MCF 10A (cell line): ENCODE measurements around the gene PLA2G12A. TPM values are rescaled to one million over a fixed set of nuclear protein-coding genes. Genes with fewer than 3 reads are reported as not detected.
A peak's percentile ranks its signal among the peaks of the same experiment; 100 is the strongest.

Experiments used
- Bru-seq: library from RNA; stranded (reverse); fragments of 400-500 nt; gene quantifications from one replicate; lab custom pipeline; 2021; lab: Mats Ljungman, UMichigan
- BruChase-seq, 2 experiments: library from RNA; stranded (reverse); fragments of 400-500 nt; gene quantifications; one replicate each; lab custom pipeline; 2021; lab: Mats Ljungman, UMichigan
- BruUV-seq: library from RNA; stranded (reverse); fragments of 400-500 nt; replicated peaks from 2 replicates; lab custom pipeline; 2021; lab: Mats Ljungman, UMichigan
- CTCF ChIA-PET: fragments of 300-600 bp; sonication (Branson Sonifier 250); formaldehyde crosslinking; extraction: SDS; loops from one replicate; lab custom pipeline; 2021; ENCODE audit warnings: antibody characterized with exemption, inconsistent platforms; lab: Yijun Ruan, JAX
- POLR2A ChIA-PET: fragments of 300-600, 350-650 bp; sonication (Branson Sonifier 250); formaldehyde crosslinking; extraction: SDS; loops from one replicate; lab custom pipeline; 2020; ENCODE audit warnings: antibody characterized with exemption, inconsistent platforms; lab: Yijun Ruan, JAX
- DNase-seq: peaks from one replicate; pipeline ENCODE4 v3.0.0-alpha.2; 2018; ENCODE audit not compliant: unreplicated experiment
- H3K27ac Mint-ChIP-seq: one replicate; pipeline ENCODE4 v1.8.0; 2022; ENCODE audit warnings: mild to moderate bottlenecking, low read depth, mixed read lengths; ENCODE audit not compliant: unreplicated experiment
- H3K27me3 Mint-ChIP-seq: one replicate; pipeline ENCODE4 v1.8.0; 2022; ENCODE audit warnings: mixed read lengths; ENCODE audit not compliant: insufficient read depth, unreplicated experiment
- H3K36me3 Mint-ChIP-seq: one replicate; pipeline ENCODE4 v1.8.0; 2022; ENCODE audit warnings: mild to moderate bottlenecking, moderate library complexity, mixed read lengths; ENCODE audit not compliant: insufficient read depth, unreplicated experiment
- H3K4me1 Mint-ChIP-seq: one replicate; pipeline ENCODE4 v1.8.0; 2022; ENCODE audit warnings: mixed read lengths; ENCODE audit not compliant: insufficient read depth, unreplicated experiment
- H3K4me3 Mint-ChIP-seq: one replicate; pipeline ENCODE4 v1.8.0; 2022; ENCODE audit warnings: mild to moderate bottlenecking, moderate library complexity, mixed read lengths; ENCODE audit not compliant: unreplicated experiment
- H3K9me3 Mint-ChIP-seq: one replicate; pipeline ENCODE4 v1.8.0; 2022; ENCODE audit warnings: mixed read lengths; ENCODE audit not compliant: unreplicated experiment
- intact Hi-C: fragments of 100-400 bp; cut with micrococcal nuclease; formaldehyde crosslinking; loops from 2 replicates; pipeline ENCODE4 v1.14.1; 2022
- long read RNA-seq: library from polyadenylated mRNA; stranded (forward); transcript quantifications from one replicate; pipeline ENCODE4 v2.0.0, GENCODE V29; 2022
- total RNA-seq: library from RNA; stranded (reverse); gene quantifications from 2 replicates; pipeline ENCODE4 v1.2.3, GENCODE V29; 2022
- TF ChIP-seq, protein P1 (sequence below): fragments of 200-600 bp; IDR thresholded peaks from one replicate; pipeline ENCODE4 v1.8.0; 2022; ENCODE audit warnings: antibody characterized with exemption, mild to moderate bottlenecking; ENCODE audit not compliant: unreplicated experiment

Gene PLA2G12A
- total RNA-seq (52.4 and 58.0 TPM in 2 replicates), Bru-seq, nascent RNA (percentile 91 among the genes with signal in this experiment), BruChase-seq, experiment 1, labeled RNA remaining after a 6-hour chase (percentile 98 among the genes with signal in this experiment), BruChase-seq, experiment 2, labeled RNA remaining after a 2-hour chase (percentile 96 among the genes with signal in this experiment)
- long read RNA-seq, full-length matches to known transcripts, result 106 of 112 reads
- long read RNA-seq, partial matches to known transcripts, result 0 of 112 reads
- long read RNA-seq, other reads (novel, unspliced or antisense), result 6 of 112 reads

DNA sequence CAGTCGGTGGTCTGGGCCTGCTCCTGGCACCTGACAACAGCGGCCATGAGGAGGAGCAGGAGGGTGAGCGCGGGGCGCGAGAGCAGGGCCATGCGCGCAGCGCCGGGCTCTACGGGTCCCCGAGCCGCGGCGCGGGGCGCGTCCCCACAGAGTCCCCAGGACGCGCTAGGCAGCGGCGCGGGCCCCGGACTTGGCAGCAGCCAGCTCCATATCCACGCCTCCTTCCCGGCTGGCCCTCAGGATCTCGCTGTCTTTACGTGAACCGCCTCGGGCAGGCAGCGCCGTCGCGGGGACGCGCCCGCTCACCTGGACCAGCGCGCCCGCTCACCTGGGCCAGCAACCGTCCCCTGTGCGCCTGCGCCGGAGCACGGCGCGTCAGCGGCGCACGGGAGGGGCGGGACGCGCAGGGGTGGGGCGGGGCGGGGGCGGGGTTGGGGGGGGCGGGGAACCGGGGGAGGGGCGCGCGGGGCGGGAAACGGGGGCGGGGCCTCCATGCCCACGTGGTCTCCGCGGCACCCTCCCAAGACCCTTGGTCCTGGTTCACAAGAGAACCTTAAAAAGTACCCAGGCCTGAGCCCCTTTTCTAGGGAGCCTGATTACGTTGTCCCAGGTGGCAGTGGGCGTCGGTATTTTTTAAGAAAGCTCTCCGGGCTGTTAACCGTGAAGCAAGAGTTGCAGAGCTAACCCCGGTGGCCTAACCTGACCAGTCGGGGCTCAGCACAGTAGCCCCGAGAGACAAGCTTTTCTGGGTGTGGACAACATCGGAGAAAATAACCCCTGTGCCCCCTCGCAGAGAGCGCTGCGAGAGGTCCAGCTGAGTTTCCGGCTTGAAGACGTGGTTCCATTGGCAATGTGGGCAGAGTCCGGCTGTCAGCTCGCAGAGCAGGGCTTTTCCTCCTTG, at the start of gene PLA2G12A:
PLA2G12A (minus strand) TSS at position 353 of the 901 bp plus-strand sequence; CDS start at position 92, 261 bp downstream.
- peak within 1 kb of the TSS; percentile 52 for H3K27ac Mint-ChIP-seq
- H3K36me3 Mint-ChIP-seq, result no peaks in the 10 kb centered on the region
- DNase-seq, result peak; percentile 90
- H3K4me1 Mint-ChIP-seq, result peaks cover 18% of the 10 kb centered on the region
- BruUV-seq, result no TSS peak
- POLR2A ChIA-PET, result interaction anchor here (0.7 to 3.4 kb wide), 16 partner anchors 13 to 369 kb away, joined by 3 to 39 read pairs (median 4); partner anchors contain the start of genes CASP6, CFI, GAR1 and MCUB
- no peaks in the 10 kb centered on the region for H3K9me3 Mint-ChIP-seq
- H3K27me3 Mint-ChIP-seq, result no peaks in the 10 kb centered on the region
- CTCF ChIA-PET, result interaction anchor here (0.5 to 1.9 kb wide), 7 partner anchors 26 to 229 kb away, joined by 3 to 11 read pairs (median 3); partner anchors contain the start of gene CASP6
- TF ChIP-seq, protein P1, sequence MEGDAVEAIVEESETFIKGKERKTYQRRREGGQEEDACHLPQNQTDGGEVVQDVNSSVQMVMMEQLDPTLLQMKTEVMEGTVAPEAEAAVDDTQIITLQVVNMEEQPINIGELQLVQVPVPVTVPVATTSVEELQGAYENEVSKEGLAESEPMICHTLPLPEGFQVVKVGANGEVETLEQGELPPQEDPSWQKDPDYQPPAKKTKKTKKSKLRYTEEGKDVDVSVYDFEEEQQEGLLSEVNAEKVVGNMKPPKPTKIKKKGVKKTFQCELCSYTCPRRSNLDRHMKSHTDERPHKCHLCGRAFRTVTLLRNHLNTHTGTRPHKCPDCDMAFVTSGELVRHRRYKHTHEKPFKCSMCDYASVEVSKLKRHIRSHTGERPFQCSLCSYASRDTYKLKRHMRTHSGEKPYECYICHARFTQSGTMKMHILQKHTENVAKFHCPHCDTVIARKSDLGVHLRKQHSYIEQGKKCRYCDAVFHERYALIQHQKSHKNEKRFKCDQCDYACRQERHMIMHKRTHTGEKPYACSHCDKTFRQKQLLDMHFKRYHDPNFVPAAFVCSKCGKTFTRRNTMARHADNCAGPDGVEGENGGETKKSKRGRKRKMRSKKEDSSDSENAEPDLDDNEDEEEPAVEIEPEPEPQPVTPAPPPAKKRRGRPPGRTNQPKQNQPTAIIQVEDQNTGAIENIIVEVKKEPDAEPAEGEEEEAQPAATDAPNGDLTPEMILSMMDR, result no peak
- H3K4me3 Mint-ChIP-seq, result peak within 1 kb of the TSS; percentile 88
- intact Hi-C loops, result loop anchor here (1.0 kb wide), 1 partner anchor 27 kb away; the partner anchor contains the start of gene CASP6

DNA sequence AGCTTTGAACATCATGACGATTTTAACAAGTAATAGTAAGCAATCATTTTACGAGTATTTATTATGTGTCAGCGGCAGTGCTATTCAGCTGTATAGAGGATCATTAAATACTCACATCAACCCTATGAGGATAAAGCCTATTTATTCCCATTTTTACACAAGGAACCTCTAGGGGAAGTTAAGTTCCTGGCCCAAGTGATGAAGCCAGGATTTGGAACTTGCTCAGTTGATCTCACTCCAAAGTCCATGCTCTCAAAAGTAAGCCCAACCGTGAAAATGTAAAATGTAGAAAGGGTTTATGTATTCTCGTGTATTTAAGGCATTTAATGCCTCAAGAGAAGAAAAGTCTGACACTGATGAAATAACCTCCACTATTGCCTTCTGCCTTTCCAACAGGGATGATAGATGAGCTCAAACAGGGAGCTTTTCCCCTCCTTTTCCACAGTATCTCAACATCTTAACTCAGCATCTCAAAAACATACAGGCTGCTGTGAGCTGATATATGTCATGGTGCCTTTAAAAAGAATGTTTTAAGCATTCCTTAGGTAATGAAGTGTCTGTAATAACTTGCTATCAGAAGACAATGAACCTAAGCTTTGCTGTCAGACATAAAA, 35.0 kb upstream of the PLA2G12A start:
- Mint-ChIP-seq H3K27me3 (peaks cover 17% of the 10 kb centered on the region), H3K4me1 (no peaks in the 10 kb centered on the region), H3K4me3 (no peak overlapping the region), H3K27ac (no peak overlapping the region), H3K9me3 (no peaks in the 10 kb centered on the region), H3K36me3 (no peaks in the 10 kb centered on the region)
- POLR2A ChIA-PET, result no interaction called here
- DNase-seq, result no peak
- CTCF ChIA-PET, result no interaction called here
- intact Hi-C loops, result no loop called here
- TF ChIP-seq, protein P1, result no peak
- BruUV-seq, result no TSS peak

- intact Hi-C loops, result no loop called here
- BruUV-seq, result no TSS peak
- CTCF ChIA-PET, result no interaction called here
- H3K27ac Mint-ChIP-seq, result no peak overlapping the region
- no peak overlapping the region for H3K4me3 Mint-ChIP-seq
- H3K9me3 Mint-ChIP-seq, result no peaks in the 10 kb centered on the region
- no peaks in the 10 kb centered on the region for H3K4me1 Mint-ChIP-seq
- TF ChIP-seq, protein P1, result no peak
- peaks cover 12% of the 10 kb centered on the region for H3K27me3 Mint-ChIP-seq
- H3K36me3 Mint-ChIP-seq, result no peaks in the 10 kb centered on the region
- POLR2A ChIA-PET, result no interaction called here
- DNase-seq, result no peak
Measured at GRCh38 chr4:109764376-109764775, 34.5 kb upstream of the PLA2G12A start.
